ENCODE data around the gene OSBPL1A. TPM values are rescaled to one million over a fixed set of nuclear protein-coding genes. Genes with fewer than 3 reads are reported as not detected.

Gene OSBPL1A
- polyA plus RNA-seq, 1 of the 3 experiments (the other 2 are of a cell fraction), result 21.3 TPM

DNA sequence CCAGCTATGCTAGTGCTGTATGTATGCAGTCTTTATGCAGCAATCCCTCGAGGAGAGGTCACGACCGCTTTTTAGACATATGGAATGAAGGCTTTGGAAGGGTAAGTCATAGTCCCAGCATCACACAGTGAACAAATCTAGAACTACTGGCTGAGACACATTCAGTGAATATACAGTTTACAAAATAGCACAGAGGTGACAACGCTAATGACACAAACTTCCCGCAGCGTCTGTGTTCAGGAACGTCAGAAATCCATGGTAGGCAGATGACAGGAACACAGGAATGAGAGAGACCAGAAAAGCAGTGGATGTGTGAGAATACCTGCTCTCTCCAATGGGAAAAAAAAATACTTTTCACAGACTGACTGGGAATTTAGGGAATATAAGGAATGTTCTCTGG, 229.1 kb downstream of the OSBPL1A start:
- no peaks in the 10 kb centered on the region for H4K20me1 ChIP-seq (ENCODE audit: insufficient read depth)
- H3K9me2 ChIP-seq, result no peaks in the 10 kb centered on the region
- H3F3A ChIP-seq (replicated peaks; ENCODE audit: insufficient read depth), result no peaks in the 10 kb centered on the region
- 94% methylated on average over 7 of the region's 7 CpGs for WGBS (ENCODE audit: low lambda C conversion rate)
- no peaks in the 10 kb centered on the region for H3K27me3 ChIP-seq (ENCODE audit: insufficient read depth)
- no peak for TF ChIP-seq NRF1 (IDR thresholded peaks at IDR 0.05; ENCODE audit: low read depth, low read length)
- ChIA-PET CTCF (interaction anchor here (1.6 kb wide), 1 partner anchor 8 kb away, joined by 7 read pairs; no protein-coding TSS in a partner anchor), POLR2A (no interaction called here)
- no peak overlapping the region for H3K9ac ChIP-seq
- no peaks in the 10 kb centered on the region for H3K79me2 ChIP-seq (ENCODE audit: insufficient read depth)
- no peaks in the 10 kb centered on the region; a peak in 1 of 4 replicates for H3K4me1 ChIP-seq (ENCODE audit: control insufficient read depth in 1 of 2, insufficient read depth in 2 of 2, low read depth in 1 of 2, low read length in 1 of 2)
- no peaks in the 10 kb centered on the region for H3K9me3 ChIP-seq
- H3K4me2 ChIP-seq, result no peak overlapping the region
- DNase-seq, result no peak
- no peak overlapping the region for H3K4me3 ChIP-seq (ENCODE audit: low read depth in 2 of 2, low read length in 1 of 2)
- peaks cover 18 to 30% of the 10 kb centered on the region in 2 experiments for H3K36me3 ChIP-seq (replicated peaks in 1 of 2; ENCODE audit: control insufficient read depth in 1 of 2, insufficient read depth in 2 of 2, low read length in 1 of 2)
- H2AFZ ChIP-seq (ENCODE audit: low read depth), result no peak overlapping the region
- H3K27ac ChIP-seq (ENCODE audit: low read depth in 2 of 2, low read length in 1 of 2), result no peak overlapping the region

DNA sequence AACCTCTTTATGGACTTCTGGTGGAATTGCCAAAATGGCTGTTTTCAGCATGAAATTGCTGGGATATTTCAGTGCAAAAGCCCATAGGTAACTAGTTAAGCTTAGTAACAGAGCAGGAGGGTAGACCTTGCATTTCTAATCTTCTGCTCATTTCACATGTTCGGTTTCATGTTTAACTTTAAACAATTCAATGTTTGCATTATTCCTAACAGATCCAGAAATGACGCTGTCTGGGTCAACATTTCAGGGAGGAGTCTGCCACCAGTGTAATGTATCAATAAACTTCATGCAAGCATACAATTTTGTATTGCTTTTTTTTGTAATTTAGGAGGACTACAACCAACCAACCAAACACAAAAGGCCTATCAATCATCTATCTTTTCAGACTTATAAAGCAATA, 236.3 kb downstream of the OSBPL1A start:
- Histone ChIP-seq H3K27ac (ENCODE audit: low read depth in 2 of 2, low read length in 1 of 2) (no peak overlapping the region), H3K9ac (no peak overlapping the region), H3K27me3 (ENCODE audit: insufficient read depth) (no peaks in the 10 kb centered on the region), H3K36me3 (replicated peaks in 1 of 2; ENCODE audit: control insufficient read depth in 1 of 2, insufficient read depth in 2 of 2, low read length in 1 of 2) (peaks cover 45 to 61% of the 10 kb centered on the region in 2 experiments), H3K79me2 (ENCODE audit: insufficient read depth) (no peaks in the 10 kb centered on the region), H3K9me3 (no peaks in the 10 kb centered on the region), H3K4me2 (no peak overlapping the region), H2AFZ (ENCODE audit: low read depth) (no peak overlapping the region), H4K20me1 (ENCODE audit: insufficient read depth) (no peaks in the 10 kb centered on the region), H3F3A (replicated peaks; ENCODE audit: insufficient read depth) (no peaks in the 10 kb centered on the region), H3K4me3 (ENCODE audit: low read depth in 2 of 2, low read length in 1 of 2) (no peak overlapping the region), H3K9me2 (no peaks in the 10 kb centered on the region), H3K4me1 (ENCODE audit: control insufficient read depth in 1 of 2, insufficient read depth in 2 of 2, low read depth in 1 of 2, low read length in 1 of 2) (no peaks in the 10 kb centered on the region; a peak in 1 of 4 replicates)
- POLR2A ChIA-PET, result no interaction called here
- CTCF ChIA-PET, result interaction anchor here (1.6 kb wide), 1 partner anchor 16 kb away, joined by 5 read pairs; no protein-coding TSS in a partner anchor
- DNase-seq, result no peak
- WGBS (ENCODE audit: low lambda C conversion rate), result 91% methylated on average over 2 of the region's 2 CpGs
- TF ChIP-seq RCOR1 (IDR thresholded peaks at IDR 0.05; ENCODE audit: low read length) (no peak), MXI1 (IDR thresholded peaks at IDR 0.05; ENCODE audit: low read depth, low read length) (no peak), RFX5 (IDR thresholded peaks at IDR 0.05; ENCODE audit: low read length) (no peak), NRF1 (IDR thresholded peaks at IDR 0.05; ENCODE audit: low read depth, low read length) (no peak), TCF12 (IDR thresholded peaks at IDR 0.05) (no peak), POLR2AphosphoS5 (IDR thresholded peaks at IDR 0.05; ENCODE audit: low read depth, low read length) (no peak), SIN3A (IDR thresholded peaks at IDR 0.05; ENCODE audit: borderline replicate concordance, low read depth, low read length) (no peak), RAD21 (IDR thresholded peaks at IDR 0.05; ENCODE audit: low read length) (no peak), FOXM1 (IDR thresholded peaks at IDR 0.05; ENCODE audit: low read depth) (no peak), EZH2phosphoT487 (IDR thresholded peaks at IDR 0.05; ENCODE audit: borderline replicate concordance, low read depth) (no peak), SMC3 (IDR thresholded peaks at IDR 0.05; ENCODE audit: low read depth, low read length) (no peak)
- TF ChIP-seq, protein P1, sequence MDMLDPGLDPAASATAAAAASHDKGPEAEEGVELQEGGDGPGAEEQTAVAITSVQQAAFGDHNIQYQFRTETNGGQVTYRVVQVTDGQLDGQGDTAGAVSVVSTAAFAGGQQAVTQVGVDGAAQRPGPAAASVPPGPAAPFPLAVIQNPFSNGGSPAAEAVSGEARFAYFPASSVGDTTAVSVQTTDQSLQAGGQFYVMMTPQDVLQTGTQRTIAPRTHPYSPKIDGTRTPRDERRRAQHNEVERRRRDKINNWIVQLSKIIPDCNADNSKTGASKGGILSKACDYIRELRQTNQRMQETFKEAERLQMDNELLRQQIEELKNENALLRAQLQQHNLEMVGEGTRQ (IDR thresholded peaks at IDR 0.05; ENCODE audit: borderline replicate concordance, low read depth, low read length), result no peak
- TF ChIP-seq, protein P2, sequence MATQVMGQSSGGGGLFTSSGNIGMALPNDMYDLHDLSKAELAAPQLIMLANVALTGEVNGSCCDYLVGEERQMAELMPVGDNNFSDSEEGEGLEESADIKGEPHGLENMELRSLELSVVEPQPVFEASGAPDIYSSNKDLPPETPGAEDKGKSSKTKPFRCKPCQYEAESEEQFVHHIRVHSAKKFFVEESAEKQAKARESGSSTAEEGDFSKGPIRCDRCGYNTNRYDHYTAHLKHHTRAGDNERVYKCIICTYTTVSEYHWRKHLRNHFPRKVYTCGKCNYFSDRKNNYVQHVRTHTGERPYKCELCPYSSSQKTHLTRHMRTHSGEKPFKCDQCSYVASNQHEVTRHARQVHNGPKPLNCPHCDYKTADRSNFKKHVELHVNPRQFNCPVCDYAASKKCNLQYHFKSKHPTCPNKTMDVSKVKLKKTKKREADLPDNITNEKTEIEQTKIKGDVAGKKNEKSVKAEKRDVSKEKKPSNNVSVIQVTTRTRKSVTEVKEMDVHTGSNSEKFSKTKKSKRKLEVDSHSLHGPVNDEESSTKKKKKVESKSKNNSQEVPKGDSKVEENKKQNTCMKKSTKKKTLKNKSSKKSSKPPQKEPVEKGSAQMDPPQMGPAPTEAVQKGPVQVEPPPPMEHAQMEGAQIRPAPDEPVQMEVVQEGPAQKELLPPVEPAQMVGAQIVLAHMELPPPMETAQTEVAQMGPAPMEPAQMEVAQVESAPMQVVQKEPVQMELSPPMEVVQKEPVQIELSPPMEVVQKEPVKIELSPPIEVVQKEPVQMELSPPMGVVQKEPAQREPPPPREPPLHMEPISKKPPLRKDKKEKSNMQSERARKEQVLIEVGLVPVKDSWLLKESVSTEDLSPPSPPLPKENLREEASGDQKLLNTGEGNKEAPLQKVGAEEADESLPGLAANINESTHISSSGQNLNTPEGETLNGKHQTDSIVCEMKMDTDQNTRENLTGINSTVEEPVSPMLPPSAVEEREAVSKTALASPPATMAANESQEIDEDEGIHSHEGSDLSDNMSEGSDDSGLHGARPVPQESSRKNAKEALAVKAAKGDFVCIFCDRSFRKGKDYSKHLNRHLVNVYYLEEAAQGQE (IDR thresholded peaks at IDR 0.05; ENCODE audit: low read depth, low read length), result no peak
- TF ChIP-seq, protein P3, sequence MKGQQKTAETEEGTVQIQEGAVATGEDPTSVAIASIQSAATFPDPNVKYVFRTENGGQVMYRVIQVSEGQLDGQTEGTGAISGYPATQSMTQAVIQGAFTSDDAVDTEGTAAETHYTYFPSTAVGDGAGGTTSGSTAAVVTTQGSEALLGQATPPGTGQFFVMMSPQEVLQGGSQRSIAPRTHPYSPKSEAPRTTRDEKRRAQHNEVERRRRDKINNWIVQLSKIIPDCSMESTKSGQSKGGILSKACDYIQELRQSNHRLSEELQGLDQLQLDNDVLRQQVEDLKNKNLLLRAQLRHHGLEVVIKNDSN (IDR thresholded peaks at IDR 0.05; ENCODE audit: borderline replicate concordance, low read depth), result no peak

All from SK-N-SH (cell line).